ENCODE measurements around the gene GRPEL1.

DNA sequence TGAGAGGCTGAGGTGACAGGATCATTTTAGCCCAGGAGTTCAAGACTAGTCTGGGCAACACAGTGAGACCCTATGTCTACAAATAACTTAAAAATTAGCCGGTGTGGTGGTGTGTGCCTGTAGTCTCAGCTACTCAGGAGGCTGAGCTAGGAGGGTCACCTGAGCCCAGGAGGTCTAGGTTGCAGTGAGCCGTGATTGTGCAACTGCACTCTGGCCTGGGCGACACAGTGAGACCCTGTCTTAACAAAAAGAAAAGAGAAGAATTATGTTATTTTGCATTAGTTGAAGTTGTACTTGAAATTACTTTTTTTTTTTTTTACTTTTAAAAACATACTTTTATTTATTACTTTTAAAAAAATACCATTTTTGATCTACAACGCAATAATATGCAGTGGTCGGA lies 46.5 kb downstream of the GRPEL1 start:
- no peak for TF ChIP-seq POLR2A (IDR thresholded peaks at IDR 0.05)
- TF ChIP-seq CTCF (IDR thresholded peaks at IDR 0.05): no peak
- no peak for TF ChIP-seq EP300 (IDR thresholded peaks at IDR 0.05)
- TF ChIP-seq POLR2AphosphoS5 (IDR thresholded peaks at IDR 0.05): no peak
